HT1080 (cell line): ENCODE data around the gene ZBTB49. TPM values are rescaled to one million over a fixed set of nuclear protein-coding genes. Genes with fewer than 3 reads are reported as not detected.
"Not testable (repeated sequence)": the region's sequence is repeated elsewhere in the genome, so short reads cannot be mapped to it uniquely, and the experiment has no call there.

ENCODE experiments used
- DNase-seq: peaks from one replicate; pipeline ENCODE4 v3.0.0-alpha.2; 2015; ENCODE audit warnings: low read depth
- total RNA-seq: library from RNA; depleted of rRNA; stranded (reverse); fragments of >200 nt; shearing (Covaris generic); gene quantifications from 2 replicates; pipeline ENCODE4 v1.2.3, GENCODE V29; 2014

Gene ZBTB49
- total RNA-seq, 1 experiment from 2014 or later: 6.8 TPM

DNA sequence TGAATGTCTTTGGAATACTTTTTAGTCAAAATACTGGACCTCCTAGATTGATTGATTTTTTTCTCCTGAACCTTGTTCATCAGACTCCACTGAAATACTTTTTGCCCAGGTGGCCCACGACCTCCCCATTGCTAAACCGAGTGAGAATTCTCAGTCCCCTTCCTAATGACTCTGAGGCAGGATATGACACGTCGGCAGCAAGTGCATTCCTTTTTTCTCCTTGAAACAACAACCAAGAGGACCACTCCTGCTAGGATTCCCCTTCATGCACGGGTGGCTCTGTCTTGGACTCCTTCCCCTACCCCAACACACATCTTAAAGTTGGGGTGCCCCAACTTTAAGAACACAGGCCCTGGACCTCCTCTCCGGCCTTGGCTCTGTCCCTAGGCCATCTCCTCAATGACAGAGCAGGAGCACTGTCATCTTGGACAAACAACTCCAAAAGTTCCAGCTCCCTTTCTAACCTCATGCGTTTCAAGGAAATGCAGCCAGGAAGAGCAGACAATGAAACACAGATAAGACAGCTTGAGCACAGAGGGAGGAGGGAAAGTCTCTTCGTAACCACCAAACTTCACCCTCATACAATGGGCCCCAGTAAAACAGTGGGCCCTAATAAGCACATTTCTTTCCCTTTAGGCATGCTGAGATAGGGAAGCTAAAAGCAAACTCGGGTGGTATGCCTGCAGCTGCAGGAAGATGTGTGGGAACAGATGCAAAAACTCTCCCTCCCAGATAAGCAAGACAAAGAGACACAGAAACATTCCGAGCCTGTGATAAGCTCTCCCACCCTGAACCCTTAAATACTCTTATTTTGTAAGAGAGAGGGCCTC, 33.9 kb downstream of the ZBTB49 start:
- DNase-seq: peak; percentile 39

- no peak for DNase-seq
Observed at GRCh38 chr4:4325321-4325720, 35.3 kb downstream of the ZBTB49 start.

DNA sequence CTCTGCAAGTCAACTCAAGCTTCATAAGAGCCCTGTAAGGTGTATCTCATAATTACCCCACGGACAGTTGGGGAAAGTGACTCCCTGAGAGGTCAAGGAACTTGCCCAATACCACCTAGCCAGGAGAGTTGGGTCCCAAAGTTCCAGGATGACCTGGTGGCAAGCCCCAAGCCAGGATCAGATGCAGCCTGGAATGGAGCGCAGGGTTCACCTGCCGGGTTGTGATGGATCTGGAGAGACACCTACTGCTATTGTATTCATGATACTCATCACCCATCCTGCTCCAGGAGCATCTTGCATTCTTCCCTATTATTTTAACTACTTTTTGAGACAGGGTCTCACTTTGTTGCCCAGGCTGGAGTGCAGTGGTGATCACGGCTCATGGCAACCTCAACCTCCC, 36.1 kb downstream of the ZBTB49 start:
- DNase-seq: no peak

DNA sequence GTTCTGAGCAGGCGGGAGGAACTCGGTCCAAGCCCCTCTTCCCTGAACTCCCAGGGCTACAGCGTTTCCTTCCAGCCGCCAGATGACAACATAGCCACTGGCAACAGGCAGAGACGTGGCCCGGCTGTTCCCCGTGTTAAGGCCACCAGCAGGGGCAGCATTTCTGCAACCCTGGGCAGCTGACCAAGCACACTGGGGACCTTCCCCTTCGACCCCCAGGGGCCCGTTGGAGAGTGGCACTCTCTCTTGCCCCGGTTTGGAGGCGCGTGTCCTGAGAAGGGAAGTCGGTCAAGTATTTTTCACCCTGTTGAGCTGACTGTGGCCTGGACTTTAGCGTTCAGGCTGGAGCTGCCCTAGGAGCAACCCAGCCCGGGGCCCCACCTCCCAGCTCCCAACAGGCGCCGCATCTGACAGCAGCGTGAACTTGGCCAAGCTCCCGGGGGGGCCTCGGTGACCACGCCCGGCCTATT, 37.6 kb downstream of the ZBTB49 start:
- no peak for DNase-seq

- DNase-seq: no peak
Observed at GRCh38 chr4:4328206-4328605, 38.2 kb downstream of the ZBTB49 start.

GRCh38 chr4:4328840-4329239, 38.8 kb downstream of the ZBTB49 start:
- no peak for DNase-seq

- no peak for DNase-seq
Observed at GRCh38 chr4:4329496-4329895, 39.4 kb downstream of the ZBTB49 start.

DNA sequence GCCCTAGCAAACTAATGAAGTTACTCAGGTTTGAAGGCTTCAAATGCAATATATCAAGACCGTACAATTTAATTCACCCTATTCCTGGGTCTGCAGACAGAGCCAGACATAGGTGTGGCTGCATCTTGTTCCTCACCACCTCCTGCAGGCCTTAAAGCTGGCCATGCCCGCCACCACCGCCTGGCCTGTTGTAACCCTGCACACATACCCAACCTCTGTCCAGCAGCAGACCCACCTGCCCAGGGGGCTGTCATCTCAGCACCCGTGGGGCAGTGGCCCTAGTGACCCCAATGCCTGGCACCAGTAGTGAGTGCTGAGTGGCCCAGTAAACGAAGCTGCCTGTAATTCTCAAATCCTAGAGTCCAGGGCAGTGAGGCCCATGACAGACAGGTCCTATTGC, 40.7 kb downstream of the ZBTB49 start:
- no peak for DNase-seq

DNA sequence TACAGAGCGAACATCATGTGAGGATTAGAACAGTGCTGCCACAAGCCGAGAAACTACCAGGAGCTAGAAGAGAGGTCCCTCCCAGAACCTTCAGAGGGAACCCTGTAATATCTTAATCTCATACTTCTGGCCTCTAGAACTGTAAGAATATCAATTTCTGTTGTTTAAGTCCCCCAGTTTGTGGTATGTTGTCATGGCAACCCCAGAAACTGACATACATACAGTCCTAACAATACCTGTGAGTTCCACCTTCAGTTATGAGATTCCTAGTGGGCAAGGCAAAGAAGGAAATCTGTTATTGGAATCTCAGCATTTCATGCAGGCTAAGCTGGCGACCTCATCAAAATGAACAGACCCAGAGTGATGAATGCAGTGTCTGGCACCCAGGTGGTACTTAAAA, 42.5 kb downstream of the ZBTB49 start:
- DNase-seq: no peak

DNA sequence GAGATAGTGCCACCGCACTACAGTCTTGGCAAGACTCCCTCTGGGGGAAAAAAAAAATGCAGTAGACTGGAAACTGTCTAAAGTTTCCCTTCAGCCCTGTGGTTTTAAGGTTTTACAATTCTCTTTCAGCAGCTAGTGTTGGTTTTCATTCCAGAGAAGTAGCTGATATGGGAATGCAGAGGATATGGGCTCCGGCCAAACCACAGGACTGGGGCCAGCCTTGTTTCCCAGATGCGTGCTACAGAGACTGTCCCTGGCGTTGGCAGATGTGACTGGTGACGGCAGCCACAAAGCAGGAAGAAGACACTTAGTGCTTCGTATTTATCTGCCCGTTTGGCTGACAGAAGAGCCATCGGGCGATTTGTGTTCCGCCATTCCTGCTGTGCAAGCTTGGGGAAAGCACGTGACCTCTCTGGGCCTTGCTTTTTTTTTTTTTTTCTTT, 43.2 kb downstream of the ZBTB49 start:
- peak; percentile 88 for DNase-seq

GRCh38 chr4:4334798-4335520, 44.9 kb downstream of the ZBTB49 start:
- peak; percentile 66 for DNase-seq

DNA sequence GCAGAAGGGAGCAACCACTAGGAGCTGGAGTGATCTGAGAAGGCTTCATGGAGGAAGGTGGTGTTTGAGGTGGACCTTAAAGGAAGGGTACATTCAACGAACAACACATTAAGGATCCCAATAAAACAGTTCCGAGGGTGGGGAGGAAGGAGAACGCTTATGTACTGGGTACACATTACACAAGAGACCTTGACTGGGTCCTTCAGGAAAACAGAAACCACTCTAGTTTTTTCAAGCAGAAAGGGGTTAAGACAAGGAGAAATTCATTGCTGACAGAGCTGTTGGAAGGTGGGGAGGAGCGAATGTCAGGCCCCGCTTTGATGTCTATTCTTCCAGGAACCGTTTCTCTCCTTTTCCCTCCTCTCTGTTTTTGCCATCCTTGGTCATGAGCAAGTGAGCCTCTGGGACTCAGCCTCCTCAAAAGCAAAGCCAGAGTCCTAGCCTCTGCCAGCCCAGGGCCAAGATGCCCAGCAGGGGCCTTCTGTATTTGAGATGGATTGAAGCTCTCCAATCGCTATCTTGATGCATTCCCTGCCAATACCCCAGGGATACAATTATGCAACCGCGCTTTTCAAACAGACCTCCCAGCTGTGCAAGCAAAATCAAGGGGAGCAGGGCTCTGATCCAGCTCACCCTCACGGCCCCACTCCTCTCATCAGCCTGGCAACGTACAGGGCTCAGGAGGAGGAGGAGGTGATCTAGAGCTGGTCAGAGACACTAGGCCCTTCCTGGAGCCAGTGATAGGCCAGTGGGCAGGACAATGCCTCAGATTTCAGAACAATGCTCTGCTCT, 48.4 kb downstream of the ZBTB49 start:
- DNase-seq: no peak

DNA sequence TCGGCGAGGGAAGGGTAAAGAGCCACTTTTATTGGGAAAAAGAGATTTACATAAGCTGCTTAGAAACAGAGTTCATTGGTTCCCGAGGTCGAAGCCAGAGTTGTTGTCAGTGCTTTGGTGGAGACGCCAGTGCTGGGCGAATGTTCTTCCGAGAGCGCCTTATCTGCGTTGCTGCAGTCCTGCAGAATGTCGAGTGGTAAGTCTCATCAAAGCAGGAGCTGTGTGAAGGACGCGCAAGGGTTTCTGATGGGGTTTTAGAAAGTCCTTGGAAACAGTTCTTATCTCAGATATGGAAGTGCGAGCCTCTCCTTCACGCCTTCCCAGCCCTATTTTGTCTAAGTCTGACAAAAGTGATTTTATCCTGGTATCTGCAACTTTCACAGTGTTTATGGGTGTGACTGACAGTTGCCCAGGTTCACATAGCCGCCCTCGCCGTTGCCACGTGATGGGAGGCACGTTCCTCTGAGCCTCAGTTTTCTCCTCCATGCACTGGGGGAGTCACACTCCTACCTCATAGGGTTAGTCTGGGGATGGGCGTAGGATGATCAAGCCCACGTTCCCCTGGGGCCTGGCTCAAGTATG, 49.5 kb downstream of the ZBTB49 start:
- DNase-seq: no peak

DNA sequence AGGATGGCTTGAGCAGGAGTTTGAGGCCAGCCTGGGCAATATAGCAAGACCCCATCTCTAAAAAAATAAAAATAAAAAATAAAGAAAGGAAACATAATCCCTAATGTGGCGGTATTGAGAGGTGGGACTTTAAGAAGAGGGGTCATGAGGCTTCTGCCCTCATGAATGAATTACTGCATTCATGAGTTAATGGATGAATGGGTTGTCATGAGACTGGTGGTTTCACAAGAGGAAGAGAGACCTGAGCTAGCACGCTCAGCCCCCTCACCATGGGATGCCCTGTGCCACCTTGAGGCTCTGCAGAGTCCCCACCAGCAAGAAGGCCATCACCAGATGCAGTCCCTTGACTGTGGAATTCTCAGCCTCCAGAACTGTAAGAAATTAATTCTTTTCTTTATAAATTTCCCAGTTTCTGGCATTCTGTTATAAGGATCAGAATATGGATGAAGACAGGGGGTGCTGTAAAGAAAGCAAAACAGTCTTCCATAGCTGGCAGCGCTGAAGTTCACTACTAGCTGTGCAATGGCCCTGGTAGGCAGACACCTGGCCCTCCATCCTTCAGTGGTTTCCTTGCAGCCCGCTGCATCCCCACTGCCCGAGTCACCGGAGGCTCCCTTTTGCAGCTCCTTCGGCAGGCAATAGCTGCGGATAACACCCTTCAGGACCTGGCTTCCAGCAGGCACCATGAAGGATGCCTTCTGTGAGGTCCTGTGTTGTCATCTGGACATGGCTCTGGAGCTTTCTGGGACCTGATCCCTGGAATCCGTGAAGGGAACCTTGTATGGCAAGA, 52.0 kb downstream of the ZBTB49 start:
- DNase-seq: no peak

- DNase-seq: no peak
Observed at GRCh38 chr4:4343038-4343437, 53.0 kb downstream of the ZBTB49 start.

DNA sequence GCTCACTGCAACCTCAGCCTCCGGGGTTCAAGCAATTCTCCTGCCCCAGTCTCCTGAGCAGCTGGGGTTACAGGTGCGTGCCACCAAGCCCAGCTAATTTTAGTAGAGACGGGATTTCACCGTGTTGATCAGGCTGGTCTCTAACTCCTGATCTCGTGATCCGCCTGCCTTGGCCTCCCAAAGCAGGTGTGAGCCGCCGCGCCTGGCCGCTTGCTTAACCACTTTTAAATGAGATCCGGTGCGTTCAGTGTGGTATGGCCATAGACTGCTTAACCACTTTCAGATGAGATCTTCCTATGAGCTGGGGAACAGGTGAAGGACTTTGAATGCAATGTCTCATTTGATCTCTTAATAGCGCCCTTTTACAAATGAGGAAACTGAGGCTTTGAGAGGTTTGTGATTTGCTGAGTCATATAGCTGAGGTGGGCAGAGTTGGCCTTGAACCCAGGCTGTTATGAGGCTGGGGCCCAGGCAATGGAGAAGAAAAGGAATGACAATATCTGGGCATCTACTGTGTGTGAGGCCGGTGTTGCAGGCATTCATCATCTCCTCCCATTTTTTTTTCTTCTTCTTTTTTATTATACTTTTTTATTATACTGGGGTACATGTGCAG, 55.0 kb downstream of the ZBTB49 start:
- DNase-seq: no peak

DNA sequence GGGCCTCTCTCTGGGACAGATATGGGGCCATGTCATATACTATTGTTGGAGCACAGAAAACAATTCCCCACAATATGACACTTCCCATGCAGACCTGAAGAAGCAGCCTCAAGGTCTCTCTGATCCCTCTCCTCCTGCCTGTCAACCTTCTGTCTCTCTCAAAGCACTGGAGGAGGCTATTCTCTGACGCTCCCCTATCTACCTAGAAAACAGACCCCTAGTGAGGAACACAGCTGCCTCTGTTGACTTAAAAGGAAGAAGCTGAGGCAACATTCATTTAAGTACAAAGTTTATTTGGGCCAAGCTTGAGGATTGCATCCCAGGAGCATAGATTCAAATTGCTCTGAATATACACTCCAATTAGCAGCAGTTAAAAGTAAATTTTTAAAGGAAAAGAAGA, 57.5 kb downstream of the ZBTB49 start:
- DNase-seq: no peak

DNA sequence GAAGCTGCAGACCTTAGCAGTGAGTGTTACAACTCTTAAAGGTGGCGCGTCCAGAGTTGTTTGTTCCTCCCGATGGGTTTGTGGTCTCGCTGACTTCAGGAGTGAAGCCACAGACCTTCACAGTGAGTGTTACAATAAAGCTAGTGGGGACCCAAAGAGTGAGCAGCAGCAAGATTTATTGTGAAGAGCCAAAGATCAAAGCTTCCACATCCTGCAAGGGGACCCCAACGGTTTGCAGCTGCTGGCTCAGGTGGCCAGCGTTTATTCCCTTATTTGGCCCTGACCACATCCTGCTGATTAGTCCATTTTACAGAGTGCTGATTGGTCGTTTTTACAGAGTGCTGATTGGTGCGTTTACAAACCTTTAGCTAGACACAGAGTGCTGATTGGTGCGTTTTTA, 58.5 kb downstream of the ZBTB49 start:
- not testable (repeated sequence) for DNase-seq

DNA sequence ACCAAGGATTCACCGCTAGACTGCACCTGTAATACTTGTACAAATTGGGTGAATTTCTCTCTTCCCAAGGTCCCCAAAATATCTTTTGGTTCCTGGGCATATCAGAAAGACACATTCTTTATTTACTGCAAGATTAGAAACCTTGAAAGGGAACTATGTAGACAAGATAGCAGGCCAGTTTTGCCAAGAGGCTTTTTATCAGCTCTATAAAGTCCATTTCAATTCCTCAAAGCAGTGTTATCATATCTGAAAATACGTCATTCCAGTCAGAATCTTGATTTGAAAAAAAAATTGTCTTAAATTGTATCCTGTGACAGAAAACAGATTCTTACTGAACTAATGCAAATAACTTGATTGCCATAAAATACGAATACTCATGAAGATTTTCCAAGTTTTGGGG, 59.8 kb downstream of the ZBTB49 start:
- no peak for DNase-seq

- DNase-seq: no peak
Observed at GRCh38 chr4:4350909-4351308, 60.9 kb downstream of the ZBTB49 start.
